ENCODE results near the gene PPARA. TPM values are rescaled to one million over a fixed set of nuclear protein-coding genes. Genes with fewer than 3 reads are reported as not detected.

Gene PPARA
- total and polyA plus RNA-seq, 9 of the 15 experiments (the other 6 are each of a cell fraction or from before 2014, with no cell fraction given) = 0.64 to 5.3 (median 3.5) TPM

DNA sequence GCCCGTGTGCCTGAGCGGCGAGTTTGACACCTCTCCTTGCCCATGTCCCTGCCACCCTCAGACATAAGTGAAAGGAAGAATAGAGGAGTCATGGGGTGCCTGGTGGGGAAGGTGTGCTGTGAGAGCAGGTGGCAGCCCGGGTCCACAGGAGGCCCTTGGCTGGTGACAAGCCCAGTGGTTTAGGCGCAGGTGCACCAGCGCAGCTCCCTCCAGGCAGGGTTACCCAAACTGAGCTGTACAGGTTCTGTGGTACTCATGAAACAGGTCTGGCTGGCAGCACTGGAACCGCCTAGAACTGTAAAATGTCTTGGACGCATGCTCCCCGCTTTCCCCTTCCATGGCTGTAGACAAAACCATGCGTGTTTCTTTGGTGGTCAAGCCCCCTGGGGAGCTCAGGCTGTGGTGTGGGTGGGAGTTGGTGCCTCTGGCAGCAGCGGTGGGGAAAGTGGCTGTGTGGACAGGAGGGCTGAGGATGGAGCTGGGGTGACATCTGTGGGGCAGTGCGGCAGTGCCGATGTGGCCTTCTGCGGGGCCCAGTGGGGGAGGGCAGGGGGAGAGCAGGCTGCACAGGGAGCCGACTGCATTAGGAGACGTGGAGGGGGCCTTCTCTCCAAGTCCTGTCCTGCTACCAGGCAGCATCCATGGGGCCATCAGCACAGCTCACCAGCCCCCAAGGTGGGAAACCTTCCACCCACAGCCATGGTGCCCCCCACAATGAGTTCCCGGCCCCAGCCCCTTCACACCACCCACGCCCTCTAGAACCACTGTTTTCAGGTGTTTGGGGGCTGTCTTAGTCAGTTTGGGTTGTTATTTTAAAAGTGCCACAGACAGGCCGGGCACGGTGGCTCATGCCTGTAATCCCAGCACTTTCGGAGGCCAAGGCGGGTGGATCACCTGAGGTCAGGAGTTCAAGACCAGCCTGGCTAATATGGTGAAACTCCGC is 140.8 kb downstream of the PPARA start:
- ChIA-PET POLR2A (interaction anchor here (0.6 to 1.0 kb wide), 6 partner anchors 17 to 414 kb away, joined by 3 to 5 read pairs (median 3); no protein-coding TSS in a partner anchor), CTCF (ENCODE audit: low intra/inter-chr PET ratio) (no interaction called here)

DNA sequence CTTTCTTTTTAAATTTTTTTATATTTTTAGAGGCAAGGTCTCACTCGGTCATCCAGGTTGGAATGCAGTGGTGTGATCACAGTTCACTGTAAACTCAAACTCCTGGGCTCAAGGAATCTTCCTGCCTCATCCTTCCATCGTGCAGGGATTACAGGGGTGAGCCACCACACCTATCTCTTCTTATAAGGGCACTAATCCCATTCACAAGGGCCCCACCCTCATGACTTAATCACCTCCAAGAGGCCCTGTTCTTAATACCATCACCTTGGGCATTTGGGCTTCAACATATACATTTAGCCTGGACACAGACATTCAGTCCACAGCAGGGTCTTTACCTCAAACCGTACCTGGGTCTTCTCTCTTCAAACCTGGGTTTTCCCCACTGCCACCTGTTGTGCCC is 141.8 kb downstream of the PPARA start:
- H3K9me3 ChIP-seq (replicated peaks; ENCODE audit: control insufficient read depth, insufficient read depth, low read depth, low read length) = no peaks in the 10 kb centered on the region
- H3K4me2 ChIP-seq (ENCODE audit: insufficient read depth, low read length) = no peak overlapping the region
- no peaks in the 10 kb centered on the region for H3K9me1 ChIP-seq (ENCODE audit: control insufficient read depth, insufficient read depth, low read length)
- no TSS peak for BruUV-seq (replicated peaks)
- no peaks in the 10 kb centered on the region for H3K27me3 ChIP-seq (ENCODE audit: control insufficient read depth in 2 of 2, insufficient read depth in 2 of 2, low read length in 2 of 2)
- DNase-seq (ENCODE audit: extremely low read depth in 1 of 4, low spot score in 3 of 4) (no peak), FAIRE-seq (no peak), ATAC-seq (no peak)
- ChIA-PET POLR2A (no interaction called here), CTCF (ENCODE audit: low intra/inter-chr PET ratio) (no interaction called here)
- intact Hi-C loops (cut with micrococcal nuclease) (no loop called here), in situ Hi-C loops (cut with MboI) (no loop called here)
- no peaks in the 10 kb centered on the region for H4K20me1 ChIP-seq (replicated peaks; ENCODE audit: control insufficient read depth, insufficient read depth, low read length)
- WGBS (ENCODE audit: insufficient coverage, low coverage, missing lambda C conversion rate) = 79% methylated on average over 3 of the region's 3 CpGs
- no peak overlapping the region for H3K27ac ChIP-seq (ENCODE audit: extremely low read depth, low read depth, low read length)
- H3K9ac ChIP-seq (ENCODE audit: insufficient read depth in 1 of 2, low read depth in 2 of 2, low read length in 2 of 2) = peak overlapping the region in 1 of 2 experiments; percentile 45; a peak in 1 of 4 replicates
- no peak for TF ChIP-seq XRCC5 (IDR thresholded peaks at IDR 0.05; ENCODE audit: low read depth, low read length)
- TF ChIP-seq MYC (IDR thresholded peaks at IDR 0.05; ENCODE audit: low read depth, low read length) = no peak
- no peak for TF ChIP-seq MYC (CRISPR knock-in tag; IDR thresholded peaks at IDR 0.05; ENCODE audit: borderline replicate concordance, low read depth)
- TF ChIP-seq DPF2 (IDR thresholded peaks at IDR 0.05) = no peak
- no peak for TF ChIP-seq ZNF324 (CRISPR knock-in tag; IDR thresholded peaks at IDR 0.05)
- no peak for TF ChIP-seq CBX3 (IDR thresholded peaks at IDR 0.05; ENCODE audit: borderline replicate concordance in 1 of 2, low read length in 2 of 2)
- TF ChIP-seq ZNF384 (IDR thresholded peaks at IDR 0.05; ENCODE audit: low read depth, low read length) = no peak
- TF ChIP-seq CSDE1 (IDR thresholded peaks at IDR 0.05) = no peak
- peaks cover 14% of the 10 kb centered on the region; the same call in 2 of the 3 replicates for H3K36me3 ChIP-seq (ENCODE audit: control insufficient read depth, insufficient read depth, low read length)
- H3K4me1 ChIP-seq (replicated peaks in 1 of 2; ENCODE audit: control insufficient read depth in 2 of 2, insufficient read depth in 2 of 2, low read length in 2 of 2) = peaks cover 0 to 32% of the 10 kb centered on the region in 2 experiments; a peak in 3 of 5 replicates
- H3K4me3 ChIP-seq = no peak overlapping the region
- no peak overlapping the region for H2AFZ ChIP-seq (ENCODE audit: low read depth, low read length)
- peaks cover 3% of the 10 kb centered on the region; the same call in 2 of the 3 replicates for H3K79me2 ChIP-seq (ENCODE audit: control insufficient read depth, insufficient read depth, low read length)

More for the DNA sequence above, 140.8 kb downstream of the PPARA start:
- H3K27ac ChIP-seq (ENCODE audit: extremely low read depth, low read depth, low read length) = no peak overlapping the region
- no peaks in the 10 kb centered on the region for H3K9me1 ChIP-seq (ENCODE audit: control insufficient read depth, insufficient read depth, low read length)
- H3K27me3 ChIP-seq (ENCODE audit: control insufficient read depth in 2 of 2, insufficient read depth in 2 of 2, low read length in 2 of 2) = no peaks in the 10 kb centered on the region
- no peak overlapping the region for H2AFZ ChIP-seq (ENCODE audit: low read depth, low read length)
- no TSS peak for BruUV-seq (replicated peaks)
- ATAC-seq = no peak
- no peaks in the 10 kb centered on the region for H3K79me2 ChIP-seq (ENCODE audit: control insufficient read depth, insufficient read depth, low read length)
- peaks cover 18% of the 10 kb centered on the region; the same call in 2 of the 3 replicates for H3K36me3 ChIP-seq (ENCODE audit: control insufficient read depth, insufficient read depth, low read length)
- TF ChIP-seq RBFOX2 (IDR thresholded peaks at IDR 0.05; ENCODE audit: low read depth, low read length) (0 out of 2 replicates have a peak, but pooled peaks have one; percentile 6), ELF1 (tag; IDR thresholded peaks at IDR 0.05) (no peak), ZBTB17 (CRISPR knock-in tag; IDR thresholded peaks at IDR 0.05) (no peak)
- no peak for FAIRE-seq
- DNase-seq (ENCODE audit: extremely low read depth in 1 of 4, low spot score in 3 of 4) = no peak
- no peaks in the 10 kb centered on the region for H4K20me1 ChIP-seq (replicated peaks; ENCODE audit: control insufficient read depth, insufficient read depth, low read length)
- H3K4me1 ChIP-seq (replicated peaks in 1 of 2; ENCODE audit: control insufficient read depth in 2 of 2, insufficient read depth in 2 of 2, low read length in 2 of 2) = peaks cover 0 to 27% of the 10 kb centered on the region in 2 experiments; a peak in 3 of 5 replicates
- H3K9me3 ChIP-seq (replicated peaks; ENCODE audit: control insufficient read depth, insufficient read depth, low read depth, low read length) = no peaks in the 10 kb centered on the region
- H3K9ac ChIP-seq (ENCODE audit: insufficient read depth in 1 of 2, low read depth in 2 of 2, low read length in 2 of 2) = 0 out of 4 replicates have a peak overlapping the region, but pooled peaks of 1 of the 2 experiments have one; percentile 17
- intact Hi-C loops (cut with micrococcal nuclease) (no loop called here), in situ Hi-C loops (cut with MboI) (no loop called here)
- no peak overlapping the region for H3K4me2 ChIP-seq (ENCODE audit: insufficient read depth, low read length)
- no peak overlapping the region for H3K4me3 ChIP-seq
- 87% methylated on average over 9 of the region's 23 CpGs for WGBS (ENCODE audit: insufficient coverage, low coverage, missing lambda C conversion rate)

Data from K562 (cell line).